ENCODE results near the gene AJAP1. TPM values are rescaled to one million over a fixed set of nuclear protein-coding genes. Genes with fewer than 3 reads are reported as not detected.

Gene AJAP1
- polyA plus RNA-seq, 1 of the 3 experiments (the other 2 are of a cell fraction) = not detected

DNA sequence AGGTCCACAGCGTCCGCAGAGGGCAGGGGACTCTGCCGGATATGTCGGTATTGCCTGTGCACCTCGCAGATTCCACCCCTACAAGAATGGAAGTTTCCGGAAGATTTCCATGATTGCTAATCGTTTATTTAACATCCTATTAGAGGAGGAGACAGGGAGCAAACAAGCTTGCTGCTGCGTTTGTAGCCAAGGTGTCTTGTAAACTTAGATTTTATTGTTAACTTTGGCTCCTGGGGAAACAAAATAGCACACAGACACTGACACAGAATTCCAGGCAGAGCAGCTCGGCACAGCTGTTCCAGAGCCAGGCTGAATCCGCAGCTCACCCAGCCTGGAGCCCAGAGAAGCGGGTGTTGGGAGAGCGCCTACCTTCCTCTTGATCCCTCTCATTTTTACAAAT lies 75.7 kb downstream of the AJAP1 start:
- TF ChIP-seq, protein P1, sequence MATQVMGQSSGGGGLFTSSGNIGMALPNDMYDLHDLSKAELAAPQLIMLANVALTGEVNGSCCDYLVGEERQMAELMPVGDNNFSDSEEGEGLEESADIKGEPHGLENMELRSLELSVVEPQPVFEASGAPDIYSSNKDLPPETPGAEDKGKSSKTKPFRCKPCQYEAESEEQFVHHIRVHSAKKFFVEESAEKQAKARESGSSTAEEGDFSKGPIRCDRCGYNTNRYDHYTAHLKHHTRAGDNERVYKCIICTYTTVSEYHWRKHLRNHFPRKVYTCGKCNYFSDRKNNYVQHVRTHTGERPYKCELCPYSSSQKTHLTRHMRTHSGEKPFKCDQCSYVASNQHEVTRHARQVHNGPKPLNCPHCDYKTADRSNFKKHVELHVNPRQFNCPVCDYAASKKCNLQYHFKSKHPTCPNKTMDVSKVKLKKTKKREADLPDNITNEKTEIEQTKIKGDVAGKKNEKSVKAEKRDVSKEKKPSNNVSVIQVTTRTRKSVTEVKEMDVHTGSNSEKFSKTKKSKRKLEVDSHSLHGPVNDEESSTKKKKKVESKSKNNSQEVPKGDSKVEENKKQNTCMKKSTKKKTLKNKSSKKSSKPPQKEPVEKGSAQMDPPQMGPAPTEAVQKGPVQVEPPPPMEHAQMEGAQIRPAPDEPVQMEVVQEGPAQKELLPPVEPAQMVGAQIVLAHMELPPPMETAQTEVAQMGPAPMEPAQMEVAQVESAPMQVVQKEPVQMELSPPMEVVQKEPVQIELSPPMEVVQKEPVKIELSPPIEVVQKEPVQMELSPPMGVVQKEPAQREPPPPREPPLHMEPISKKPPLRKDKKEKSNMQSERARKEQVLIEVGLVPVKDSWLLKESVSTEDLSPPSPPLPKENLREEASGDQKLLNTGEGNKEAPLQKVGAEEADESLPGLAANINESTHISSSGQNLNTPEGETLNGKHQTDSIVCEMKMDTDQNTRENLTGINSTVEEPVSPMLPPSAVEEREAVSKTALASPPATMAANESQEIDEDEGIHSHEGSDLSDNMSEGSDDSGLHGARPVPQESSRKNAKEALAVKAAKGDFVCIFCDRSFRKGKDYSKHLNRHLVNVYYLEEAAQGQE (IDR thresholded peaks at IDR 0.05; ENCODE audit: low read depth, low read length) = no peak
- TF ChIP-seq FOXM1 (IDR thresholded peaks at IDR 0.05; ENCODE audit: low read depth) (no peak), CHD2 (IDR thresholded peaks at IDR 0.05; ENCODE audit: low read length, partially characterized antibody) (no peak), RFX5 (IDR thresholded peaks at IDR 0.05; ENCODE audit: low read length) (no peak), TAF1 (IDR thresholded peaks at IDR 0.05; ENCODE audit: borderline replicate concordance, low read depth, low read length) (no peak), SIN3A (IDR thresholded peaks at IDR 0.05; ENCODE audit: borderline replicate concordance, low read depth, low read length) (no peak), MXI1 (IDR thresholded peaks at IDR 0.05; ENCODE audit: low read depth, low read length) (no peak), TCF12 (IDR thresholded peaks at IDR 0.05) (no peak)
- ChIA-PET CTCF (no interaction called here), POLR2A (no interaction called here)

DNA sequence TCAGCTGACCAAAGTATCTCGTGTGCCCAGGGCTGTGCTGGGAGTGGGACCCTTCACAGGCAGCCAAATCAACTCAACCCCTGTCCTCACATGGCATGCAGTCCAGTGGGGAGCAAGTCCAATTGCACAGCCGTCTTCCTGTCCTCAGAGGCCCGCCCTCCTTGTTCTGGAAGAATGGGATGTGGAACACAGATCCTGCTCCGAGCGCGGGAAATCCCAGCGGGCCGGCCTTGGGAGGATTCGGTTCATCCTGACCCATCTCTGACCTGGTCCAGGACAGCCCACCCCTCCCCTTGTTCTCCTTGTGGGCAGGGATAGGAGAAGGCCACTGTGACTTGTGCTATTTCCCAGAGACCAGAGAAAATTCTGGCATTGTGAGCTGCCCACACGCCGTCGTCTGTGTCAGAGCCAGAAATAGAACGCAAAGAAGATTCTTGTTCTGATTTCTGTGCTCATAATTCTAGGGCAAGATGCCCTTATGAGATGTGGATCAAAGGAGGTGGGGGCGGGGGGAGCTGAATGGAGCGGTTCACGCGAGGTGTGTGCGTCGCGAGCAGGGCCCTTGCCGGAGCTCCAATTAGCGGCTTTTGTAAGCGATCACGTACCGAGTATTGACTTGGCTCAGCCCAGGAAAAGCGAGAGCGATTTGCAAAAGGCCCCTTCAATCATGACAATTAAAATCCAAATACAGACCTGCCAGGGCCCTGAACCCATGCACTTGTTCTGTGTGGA lies 79.2 kb downstream of the AJAP1 start:
- WGBS (ENCODE audit: low lambda C conversion rate) = 72% methylated on average over 26 of the region's 27 CpGs
- ChIA-PET POLR2A (no interaction called here), CTCF (interaction anchor here (0.6 kb wide), 1 partner anchor 108 kb away, joined by 3 read pairs; no protein-coding TSS in a partner anchor)
- Histone ChIP-seq H2AFZ (ENCODE audit: low read depth) (no peak overlapping the region), H3K36me3 (replicated peaks in 1 of 2; ENCODE audit: control insufficient read depth in 1 of 2, insufficient read depth in 2 of 2, low read length in 1 of 2) (no peaks in the 10 kb centered on the region), H3K4me3 (ENCODE audit: low read depth in 2 of 2, low read length in 1 of 2) (no peak overlapping the region), H3K4me1 (ENCODE audit: control insufficient read depth in 1 of 2, insufficient read depth in 2 of 2, low read depth in 1 of 2, low read length in 1 of 2) (no peaks in the 10 kb centered on the region; a peak in 1 of 4 replicates), H3K4me2 (no peak overlapping the region), H4K20me1 (ENCODE audit: insufficient read depth) (no peaks in the 10 kb centered on the region), H3F3A (replicated peaks; ENCODE audit: insufficient read depth) (no peaks in the 10 kb centered on the region), H3K9ac (no peak overlapping the region), H3K9me2 (no peaks in the 10 kb centered on the region), H3K27me3 (ENCODE audit: insufficient read depth) (no peaks in the 10 kb centered on the region), H3K9me3 (no peaks in the 10 kb centered on the region), H3K27ac (ENCODE audit: low read depth in 2 of 2, low read length in 1 of 2) (no peak overlapping the region), H3K79me2 (ENCODE audit: insufficient read depth) (no peaks in the 10 kb centered on the region)
- DNase-seq = no peak
- no peak for TF ChIP-seq RCOR1 (IDR thresholded peaks at IDR 0.05; ENCODE audit: low read length)
- TF ChIP-seq, protein P2, sequence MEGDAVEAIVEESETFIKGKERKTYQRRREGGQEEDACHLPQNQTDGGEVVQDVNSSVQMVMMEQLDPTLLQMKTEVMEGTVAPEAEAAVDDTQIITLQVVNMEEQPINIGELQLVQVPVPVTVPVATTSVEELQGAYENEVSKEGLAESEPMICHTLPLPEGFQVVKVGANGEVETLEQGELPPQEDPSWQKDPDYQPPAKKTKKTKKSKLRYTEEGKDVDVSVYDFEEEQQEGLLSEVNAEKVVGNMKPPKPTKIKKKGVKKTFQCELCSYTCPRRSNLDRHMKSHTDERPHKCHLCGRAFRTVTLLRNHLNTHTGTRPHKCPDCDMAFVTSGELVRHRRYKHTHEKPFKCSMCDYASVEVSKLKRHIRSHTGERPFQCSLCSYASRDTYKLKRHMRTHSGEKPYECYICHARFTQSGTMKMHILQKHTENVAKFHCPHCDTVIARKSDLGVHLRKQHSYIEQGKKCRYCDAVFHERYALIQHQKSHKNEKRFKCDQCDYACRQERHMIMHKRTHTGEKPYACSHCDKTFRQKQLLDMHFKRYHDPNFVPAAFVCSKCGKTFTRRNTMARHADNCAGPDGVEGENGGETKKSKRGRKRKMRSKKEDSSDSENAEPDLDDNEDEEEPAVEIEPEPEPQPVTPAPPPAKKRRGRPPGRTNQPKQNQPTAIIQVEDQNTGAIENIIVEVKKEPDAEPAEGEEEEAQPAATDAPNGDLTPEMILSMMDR (IDR thresholded peaks at IDR 0.05) = no peak
- no peak for TF ChIP-seq GABPA (IDR thresholded peaks at IDR 0.05; ENCODE audit: low read depth)
- TF ChIP-seq SMC3 (IDR thresholded peaks at IDR 0.05; ENCODE audit: low read depth, low read length) = no peak
- TF ChIP-seq SIN3A (IDR thresholded peaks at IDR 0.05; ENCODE audit: borderline replicate concordance, low read depth, low read length) = no peak
- no peak for TF ChIP-seq RAD21 (IDR thresholded peaks at IDR 0.05; ENCODE audit: low read length)
- TF ChIP-seq YY1 (IDR thresholded peaks at IDR 0.05; ENCODE audit: low read depth) = no peak

More for the DNA sequence above, 75.7 kb downstream of the AJAP1 start:
- H3K27me3 ChIP-seq (ENCODE audit: insufficient read depth) = no peaks in the 10 kb centered on the region
- no peaks in the 10 kb centered on the region for H3F3A ChIP-seq (replicated peaks; ENCODE audit: insufficient read depth)
- DNase-seq = no peak
- no peaks in the 10 kb centered on the region for H4K20me1 ChIP-seq (ENCODE audit: insufficient read depth)
- no peak overlapping the region for H3K4me2 ChIP-seq
- H3K4me1 ChIP-seq (ENCODE audit: control insufficient read depth in 1 of 2, insufficient read depth in 2 of 2, low read depth in 1 of 2, low read length in 1 of 2) = peaks cover 0 to 4% of the 10 kb centered on the region in 2 experiments; a peak in 1 of 4 replicates
- H3K79me2 ChIP-seq (ENCODE audit: insufficient read depth) = no peaks in the 10 kb centered on the region
- no peak overlapping the region for H3K27ac ChIP-seq (ENCODE audit: low read depth in 2 of 2, low read length in 1 of 2)
- H3K9me2 ChIP-seq = no peaks in the 10 kb centered on the region
- H3K9me3 ChIP-seq = no peaks in the 10 kb centered on the region
- no peak overlapping the region for H2AFZ ChIP-seq (ENCODE audit: low read depth)
- H3K9ac ChIP-seq = no peak overlapping the region
- no peak overlapping the region for H3K4me3 ChIP-seq (ENCODE audit: low read depth in 2 of 2, low read length in 1 of 2)
- no peaks in the 10 kb centered on the region for H3K36me3 ChIP-seq (replicated peaks in 1 of 2; ENCODE audit: control insufficient read depth in 1 of 2, insufficient read depth in 2 of 2, low read length in 1 of 2)
- 48% methylated on average over 4 of the region's 12 CpGs for WGBS (ENCODE audit: low lambda C conversion rate)

Measured in SK-N-SH (cell line).